ENCODE results near the gene LRRC4C. TPM values are rescaled to one million over a fixed set of nuclear protein-coding genes. Genes with fewer than 3 reads are reported as not detected.
A peak's percentile ranks its signal among the peaks of the same experiment; 100 is the strongest.

The LRRC4C gene
- total RNA-seq, 1 experiment from 2014 or later, result not detected

- H3K36me3 Mint-ChIP-seq (ENCODE audit: insufficient read depth, unreplicated experiment), result no peaks in the 10 kb centered on the region
- H3K27ac Mint-ChIP-seq (ENCODE audit: low read depth, unreplicated experiment), result no peak overlapping the region
- no peaks in the 10 kb centered on the region for H3K4me1 Mint-ChIP-seq (ENCODE audit: insufficient read depth, unreplicated experiment)
- DNase-seq (ENCODE audit: unreplicated experiment), result no peak
- H3K4me3 Mint-ChIP-seq (ENCODE audit: unreplicated experiment), result no peak overlapping the region
- TF ChIP-seq CTCF (IDR thresholded peaks at IDR 0.05; ENCODE audit: unreplicated experiment), result no peak
- intact Hi-C loops (cut with micrococcal nuclease), result no loop called here
- H3K27me3 Mint-ChIP-seq (ENCODE audit: insufficient read depth, unreplicated experiment), result no peaks in the 10 kb centered on the region
- CTCF ChIA-PET, result no interaction called here
- BruUV-seq (replicated peaks), result no TSS peak
- POLR2A ChIA-PET, result no interaction called here
- H3K9me3 Mint-ChIP-seq (ENCODE audit: unreplicated experiment), result no peaks in the 10 kb centered on the region
Measured at GRCh38 chr11:40754297-40754696, 705.2 kb downstream of the LRRC4C start.

- Mint-ChIP-seq H3K9me3 (ENCODE audit: unreplicated experiment) (no peaks in the 10 kb centered on the region), H3K27ac (ENCODE audit: low read depth, unreplicated experiment) (no peak overlapping the region), H3K36me3 (ENCODE audit: insufficient read depth, unreplicated experiment) (no peaks in the 10 kb centered on the region), H3K27me3 (ENCODE audit: insufficient read depth, unreplicated experiment) (no peaks in the 10 kb centered on the region), H3K4me3 (ENCODE audit: unreplicated experiment) (no peak overlapping the region), H3K4me1 (ENCODE audit: insufficient read depth, unreplicated experiment) (no peaks in the 10 kb centered on the region)
- no peak for DNase-seq (ENCODE audit: unreplicated experiment)
- no peak for TF ChIP-seq CTCF (IDR thresholded peaks at IDR 0.05; ENCODE audit: unreplicated experiment)
- CTCF ChIA-PET, result no interaction called here
- BruUV-seq (replicated peaks), result no TSS peak
- POLR2A ChIA-PET, result no interaction called here
- intact Hi-C loops (cut with micrococcal nuclease), result no loop called here
Measured at GRCh38 chr11:40746282-40746681, 713.2 kb downstream of the LRRC4C start.

GRCh38 chr11:40732132-40732531 is 727.3 kb downstream of the LRRC4C start:
- no peak for TF ChIP-seq CTCF (IDR thresholded peaks at IDR 0.05; ENCODE audit: unreplicated experiment)
- no TSS peak for BruUV-seq (replicated peaks)
- H3K4me1 Mint-ChIP-seq (ENCODE audit: insufficient read depth, unreplicated experiment), result peaks cover 6% of the 10 kb centered on the region
- H3K9me3 Mint-ChIP-seq (ENCODE audit: unreplicated experiment), result peaks cover 8% of the 10 kb centered on the region
- H3K36me3 Mint-ChIP-seq (ENCODE audit: insufficient read depth, unreplicated experiment), result peaks cover 6% of the 10 kb centered on the region
- CTCF ChIA-PET, result no interaction called here
- no peak for DNase-seq (ENCODE audit: unreplicated experiment)
- H3K4me3 Mint-ChIP-seq (ENCODE audit: unreplicated experiment), result no peak overlapping the region
- H3K27me3 Mint-ChIP-seq (ENCODE audit: insufficient read depth, unreplicated experiment), result no peaks in the 10 kb centered on the region
- H3K27ac Mint-ChIP-seq (ENCODE audit: low read depth, unreplicated experiment), result no peak overlapping the region
- intact Hi-C loops (cut with micrococcal nuclease), result no loop called here
- POLR2A ChIA-PET, result no interaction called here

GRCh38 chr11:40722179-40722795 is 737.2 kb downstream of the LRRC4C start:
- TF ChIP-seq CTCF (IDR thresholded peaks at IDR 0.05; ENCODE audit: unreplicated experiment), result peak; percentile 31
- DNase-seq (ENCODE audit: unreplicated experiment), result peak; percentile 8
- ChIA-PET CTCF (interaction anchor here (0.6 to 0.7 kb wide), 3 partner anchors 287 to 497 kb away, joined by 3 read pairs; no protein-coding TSS in a partner anchor), POLR2A (no interaction called here)
- intact Hi-C loops (cut with micrococcal nuclease), result no loop called here
- Mint-ChIP-seq H3K27ac (ENCODE audit: low read depth, unreplicated experiment) (no peak overlapping the region), H3K4me3 (ENCODE audit: unreplicated experiment) (no peak overlapping the region), H3K27me3 (ENCODE audit: insufficient read depth, unreplicated experiment) (no peaks in the 10 kb centered on the region), H3K9me3 (ENCODE audit: unreplicated experiment) (peaks cover 27% of the 10 kb centered on the region), H3K36me3 (ENCODE audit: insufficient read depth, unreplicated experiment) (no peaks in the 10 kb centered on the region), H3K4me1 (ENCODE audit: insufficient read depth, unreplicated experiment) (no peaks in the 10 kb centered on the region)
- BruUV-seq (replicated peaks), result no TSS peak

All from MCF 10A (cell line).